GM19193 (cell line): Measurements from ENCODE around the gene SRSF5.

Experiments used
- POLR2A ChIP-seq: IDR thresholded peaks from 4 replicates; pipeline ENCODE4 v1.6.1; 2011; ENCODE audit not compliant: insufficient read depth, insufficient read length; ENCODE audit errors: extremely low read depth

The SRSF5 gene

GRCh38 chr14:69792887-69793421 is 26.0 kb downstream of the SRSF5 start:
- TF ChIP-seq POLR2A, result no peak

- TF ChIP-seq POLR2A, result no peak
Observed at GRCh38 chr14:69794791-69795190, 27.8 kb downstream of the SRSF5 start.

GRCh38 chr14:69795691-69796090 is 28.7 kb downstream of the SRSF5 start:
- TF ChIP-seq POLR2A, result no peak

- no peak for TF ChIP-seq POLR2A
Observed at GRCh38 chr14:69796797-69797500, 30.0 kb downstream of the SRSF5 start, which contains the start of gene SLC10A1. SLC10A1 (minus strand) TSS chr14:69797241; CDS start chr14:69797155, 86 bp downstream.

- TF ChIP-seq POLR2A, result no peak
Observed at GRCh38 chr14:69797573-69798338, 30.8 kb downstream of the SRSF5 start.

GRCh38 chr14:69798339-69798735 is 31.4 kb downstream of the SRSF5 start:
- TF ChIP-seq POLR2A, result no peak

GRCh38 chr14:69803753-69804152 is 36.8 kb downstream of the SRSF5 start:
- no peak for TF ChIP-seq POLR2A

- TF ChIP-seq POLR2A, result no peak
Observed at GRCh38 chr14:69804902-69805301, 38.0 kb downstream of the SRSF5 start.

- TF ChIP-seq POLR2A, result no peak
Observed at GRCh38 chr14:69807192-69807591, 40.2 kb downstream of the SRSF5 start.

GRCh38 chr14:69808919-69809808 is 42.2 kb downstream of the SRSF5 start:
- no peak for TF ChIP-seq POLR2A

GRCh38 chr14:69811227-69811867 is 44.4 kb downstream of the SRSF5 start:
- TF ChIP-seq POLR2A, result no peak

- TF ChIP-seq POLR2A, result no peak
Observed at GRCh38 chr14:69811868-69812252, 44.9 kb downstream of the SRSF5 start.

GRCh38 chr14:69812711-69813110 is 45.8 kb downstream of the SRSF5 start:
- TF ChIP-seq POLR2A, result no peak

GRCh38 chr14:69814397-69814796 is 47.5 kb downstream of the SRSF5 start:
- no peak for TF ChIP-seq POLR2A
